PC-3 (cell line): ENCODE results near the gene TFB1M. TPM values are rescaled to one million over a fixed set of nuclear protein-coding genes. Genes with fewer than 3 reads are reported as not detected.
"Not testable (repeated sequence)": the region's sequence is repeated elsewhere in the genome, so short reads cannot be mapped to it uniquely, and the experiment has no call there.

Source experiments
- ATAC-seq: fragments of 200-7000 bp; cut with Tn5 transposase; 2 replicates; pipeline ENCODE4 v1.9.1; 2020; ENCODE audit warnings: mild to moderate bottlenecking, moderate library complexity
- BruUV-seq: library from RNA; stranded (reverse); fragments of 400-500 nt; replicated peaks from 2 replicates; lab custom pipeline; 2021; lab: Mats Ljungman, UMichigan
- CTCF ChIA-PET: fragments of 300-600 bp; sonication (Branson Sonifier 250); formaldehyde crosslinking; loops from one replicate; lab custom pipeline; 2022; ENCODE audit warnings: antibody characterized with exemption; lab: Charles Lee
- POLR2A ChIA-PET: fragments of 300-600 bp; sonication (Branson Sonifier 250); formaldehyde crosslinking; loops from one replicate; lab custom pipeline; 2022; ENCODE audit warnings: antibody characterized with exemption; ENCODE audit not compliant: unreplicated experiment; lab: Charles Lee
- DNase-seq: peaks from one replicate; pipeline ENCODE4 v3.0.0-alpha.2; 2015
- H2AFZ ChIP-seq: fragments of 300-600 bp; sonication (generic); 2 replicates; pipeline ENCODE4 v1.6.0; 2016; ENCODE audit warnings: antibody characterized with exemption, low read length
- H3F3A ChIP-seq: fragments of 300-600 bp; sonication (generic); one replicate; pipeline ENCODE4 v1.6.0; 2017; ENCODE audit warnings: antibody characterized with exemption, low read length, control low read depth, mild to moderate bottlenecking; ENCODE audit not compliant: unreplicated experiment
- H3K27ac ChIP-seq: fragments of 300-600 bp; sonication (generic); 2 replicates; pipeline ENCODE4 v1.5.1; 2016; ENCODE audit warnings: mild to moderate bottlenecking, low read length
- H3K27me3 ChIP-seq: fragments of 300-600 bp; sonication (generic); 2 replicates; pipeline ENCODE4 v1.6.1; 2016; ENCODE audit warnings: low read length, mixed read lengths
- H3K36me3 ChIP-seq: fragments of 300-600 bp; sonication (generic); 2 replicates; pipeline ENCODE4 v1.6.1; 2016; ENCODE audit warnings: low read depth, mixed run types, low read length, mixed read lengths
- H3K4me1 ChIP-seq: fragments of 300-600 bp; sonication (generic); 2 replicates; pipeline ENCODE4 v1.5.1; 2016; ENCODE audit warnings: low read length; ENCODE audit not compliant: insufficient read depth
- H3K4me2 ChIP-seq: fragments of 300-600 bp; sonication (generic); 2 replicates; pipeline ENCODE4 v1.6.0; 2016; ENCODE audit warnings: low read length
- H3K4me3 ChIP-seq: fragments of 300-600 bp; sonication (generic); 2 replicates; pipeline ENCODE4 v1.5.1; 2016; ENCODE audit warnings: mild to moderate bottlenecking, low read length, mixed read lengths
- H3K79me2 ChIP-seq: fragments of 300-600 bp; sonication (generic); 2 replicates; pipeline ENCODE4 v1.6.1; 2017; ENCODE audit warnings: low read length, mixed read lengths
- H3K9ac ChIP-seq: fragments of 300-600 bp; sonication (generic); 2 replicates; pipeline ENCODE4 v1.6.0; 2016; ENCODE audit warnings: mild to moderate bottlenecking, low read length
- H3K9me2 ChIP-seq: fragments of 300-600 bp; sonication (generic); replicated peaks from 2 replicates; pipeline ENCODE4 v1.6.1; 2016; ENCODE audit warnings: mixed run types, low read length, mixed read lengths
- H3K9me3 ChIP-seq: fragments of 300-600 bp; sonication (generic); 2 replicates; pipeline ENCODE4 v1.6.1; 2016; ENCODE audit warnings: low read length, mixed read lengths
- H4K20me1 ChIP-seq: fragments of 300-600 bp; sonication (generic); 2 replicates; pipeline ENCODE4 v1.6.1; 2016; ENCODE audit warnings: low read length, mixed read lengths
- EZH2 ChIP-seq: fragments of 300-600 bp; sonication (generic); IDR thresholded peaks from one replicate; pipeline ENCODE4 v1.6.1; 2017; ENCODE audit warnings: antibody characterized with exemption, mild to moderate bottlenecking, low read length; ENCODE audit not compliant: unreplicated experiment
- EZH2phosphoT487 ChIP-seq: fragments of 300-600 bp; sonication (generic); IDR thresholded peaks from 2 replicates; pipeline ENCODE4 v1.6.1; 2018; ENCODE audit warnings: mild to moderate bottlenecking, antibody characterized with exemption, low read length, borderline replicate concordance
- intact Hi-C: fragments of 100-400 bp; cut with micrococcal nuclease; formaldehyde crosslinking; loops from 2 replicates; pipeline ENCODE4 v1.9.0; 2023
- total RNA-seq: library from RNA; depleted of rRNA; stranded (reverse); fragments of >200 nt; gene quantifications from 2 replicates; pipeline ENCODE4 v1.2.3, GENCODE V29; 2014
- TF ChIP-seq, protein P1 (sequence below): fragments of 300-600 bp; sonication (generic); conservative IDR thresholded peaks from 2 replicates; pipeline ENCODE4 v1.5.1; 2017; ENCODE audit warnings: antibody characterized with exemption, low read depth, mild to moderate bottlenecking, low read length

TFB1M gene
- total RNA-seq, 1 experiment from 2014 or later, result 23.1 TPM

DNA sequence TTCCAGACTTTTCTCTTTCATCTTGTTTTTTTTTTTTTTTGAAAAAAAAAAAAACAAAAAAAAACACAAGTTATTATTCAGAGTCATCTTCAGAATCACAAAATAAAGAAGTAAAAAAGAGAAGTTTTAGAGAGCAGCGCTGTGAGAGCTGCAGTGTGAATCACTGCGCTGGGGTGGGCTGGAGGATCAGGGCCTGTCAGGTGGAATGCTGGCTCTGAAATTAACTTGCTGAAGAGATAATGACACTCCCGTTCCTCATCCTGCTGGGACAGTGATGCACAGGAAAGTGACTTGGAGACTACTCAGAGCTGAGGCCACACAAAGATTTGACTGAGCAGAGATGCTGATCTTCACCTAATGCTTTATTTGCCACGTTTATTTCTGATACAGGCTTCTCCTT is 93.2 kb downstream of the TFB1M start:
- DNase-seq, result no peak
- H3K27ac ChIP-seq, result no peak overlapping the region

DNA sequence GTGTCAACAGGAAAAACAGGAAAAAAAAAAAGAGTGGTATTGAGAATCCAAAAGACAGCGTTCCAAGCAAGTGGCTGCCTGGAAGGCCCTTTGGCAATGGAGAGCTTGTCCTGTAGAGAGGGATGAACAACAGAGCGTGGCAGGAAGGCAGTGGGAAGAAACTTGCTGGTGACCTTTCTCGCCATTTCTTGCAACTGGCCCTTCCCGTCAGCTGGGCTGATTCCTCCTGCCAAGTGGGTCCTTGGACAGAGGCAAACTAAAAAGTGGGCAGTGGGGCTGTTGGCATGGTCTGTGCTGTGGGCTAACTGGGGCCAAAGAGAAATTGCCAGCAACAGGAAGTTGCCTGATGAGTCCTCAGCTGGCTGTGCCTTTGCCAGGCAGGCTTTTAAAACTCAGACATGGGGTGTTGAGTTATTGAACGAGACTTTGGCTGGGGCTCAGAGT is 94.4 kb downstream of the TFB1M start:
- TF ChIP-seq EZH2phosphoT487, result no peak
- TF ChIP-seq, protein P1, sequence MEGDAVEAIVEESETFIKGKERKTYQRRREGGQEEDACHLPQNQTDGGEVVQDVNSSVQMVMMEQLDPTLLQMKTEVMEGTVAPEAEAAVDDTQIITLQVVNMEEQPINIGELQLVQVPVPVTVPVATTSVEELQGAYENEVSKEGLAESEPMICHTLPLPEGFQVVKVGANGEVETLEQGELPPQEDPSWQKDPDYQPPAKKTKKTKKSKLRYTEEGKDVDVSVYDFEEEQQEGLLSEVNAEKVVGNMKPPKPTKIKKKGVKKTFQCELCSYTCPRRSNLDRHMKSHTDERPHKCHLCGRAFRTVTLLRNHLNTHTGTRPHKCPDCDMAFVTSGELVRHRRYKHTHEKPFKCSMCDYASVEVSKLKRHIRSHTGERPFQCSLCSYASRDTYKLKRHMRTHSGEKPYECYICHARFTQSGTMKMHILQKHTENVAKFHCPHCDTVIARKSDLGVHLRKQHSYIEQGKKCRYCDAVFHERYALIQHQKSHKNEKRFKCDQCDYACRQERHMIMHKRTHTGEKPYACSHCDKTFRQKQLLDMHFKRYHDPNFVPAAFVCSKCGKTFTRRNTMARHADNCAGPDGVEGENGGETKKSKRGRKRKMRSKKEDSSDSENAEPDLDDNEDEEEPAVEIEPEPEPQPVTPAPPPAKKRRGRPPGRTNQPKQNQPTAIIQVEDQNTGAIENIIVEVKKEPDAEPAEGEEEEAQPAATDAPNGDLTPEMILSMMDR, result no peak
- H4K20me1 ChIP-seq, result no peaks in the 10 kb centered on the region
- DNase-seq, result no peak
- H3K9me2 ChIP-seq, result no peaks in the 10 kb centered on the region
- no peak for ATAC-seq
- ChIA-PET CTCF (no interaction called here), POLR2A (no interaction called here)
- no peak overlapping the region for H3K9ac ChIP-seq
- no peak overlapping the region for H3K27ac ChIP-seq
- no peaks in the 10 kb centered on the region for H3K79me2 ChIP-seq
- H3F3A ChIP-seq, result no peaks in the 10 kb centered on the region
- intact Hi-C loops, result no loop called here
- H3K4me2 ChIP-seq, result no peak overlapping the region
- no peak overlapping the region for H2AFZ ChIP-seq
- no peaks in the 10 kb centered on the region for H3K36me3 ChIP-seq
- no TSS peak for BruUV-seq
- no peaks in the 10 kb centered on the region for H3K9me3 ChIP-seq
- no peak overlapping the region for H3K4me3 ChIP-seq
- peaks cover 14% of the 10 kb centered on the region for H3K4me1 ChIP-seq
- H3K27me3 ChIP-seq, result no peaks in the 10 kb centered on the region

More for the DNA sequence above, 93.2 kb downstream of the TFB1M start:
- POLR2A ChIA-PET, result no interaction called here
- peaks cover 15% of the 10 kb centered on the region for H3K4me1 ChIP-seq
- H3F3A ChIP-seq, result no peaks in the 10 kb centered on the region
- no peak overlapping the region for H3K4me2 ChIP-seq
- no peak for ATAC-seq
- H3K27me3 ChIP-seq, result no peaks in the 10 kb centered on the region
- H3K4me3 ChIP-seq, result no peak overlapping the region
- H3K9ac ChIP-seq, result no peak overlapping the region
- H4K20me1 ChIP-seq, result no peaks in the 10 kb centered on the region
- intact Hi-C loops, result no loop called here
- no peaks in the 10 kb centered on the region for H3K36me3 ChIP-seq
- H3K9me2 ChIP-seq, result no peaks in the 10 kb centered on the region
- no TSS peak for BruUV-seq
- H2AFZ ChIP-seq, result no peak overlapping the region
- TF ChIP-seq EZH2phosphoT487 (no peak), EZH2 (no peak)
- TF ChIP-seq, protein P1, result no peak
- H3K9me3 ChIP-seq, result no peaks in the 10 kb centered on the region
- CTCF ChIA-PET, result no interaction called here
- no peaks in the 10 kb centered on the region for H3K79me2 ChIP-seq

DNA sequence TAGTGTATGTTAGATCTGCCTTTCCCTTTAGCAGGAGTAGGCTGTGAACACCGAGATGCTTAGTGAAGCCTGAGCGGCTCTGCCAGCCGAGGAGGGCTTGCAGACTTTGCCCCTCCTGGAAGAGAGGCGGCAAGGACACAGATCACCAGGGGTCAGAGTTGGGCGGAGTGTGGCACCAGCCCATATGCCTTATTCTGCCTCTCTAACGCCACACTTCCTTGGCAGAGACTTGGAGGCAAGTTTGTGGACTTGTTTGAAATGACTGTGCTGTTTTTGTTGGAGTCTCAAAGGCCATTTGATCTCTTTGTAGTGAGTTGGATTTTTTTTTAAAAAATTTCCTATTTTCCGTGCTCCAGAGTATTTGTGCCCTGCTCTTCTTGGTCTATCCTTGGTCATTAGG is 95.0 kb downstream of the TFB1M start:
- Histone ChIP-seq H3K4me2 (no peak overlapping the region), H3K36me3 (no peaks in the 10 kb centered on the region), H4K20me1 (no peaks in the 10 kb centered on the region), H3K27me3 (no peaks in the 10 kb centered on the region), H3K4me1 (peaks cover 8% of the 10 kb centered on the region), H3K4me3 (no peak overlapping the region), H2AFZ (no peak overlapping the region), H3F3A (no peaks in the 10 kb centered on the region), H3K9me3 (no peaks in the 10 kb centered on the region), H3K9me2 (no peaks in the 10 kb centered on the region), H3K27ac (no peak overlapping the region), H3K9ac (no peak overlapping the region), H3K79me2 (no peaks in the 10 kb centered on the region)
- no peak for DNase-seq
- no peak for ATAC-seq
- intact Hi-C loops, result no loop called here
- CTCF ChIA-PET, result no interaction called here
- BruUV-seq, result no TSS peak
- no peak for TF ChIP-seq EZH2
- no peak for TF ChIP-seq EZH2phosphoT487
- TF ChIP-seq, protein P1, result no peak
- POLR2A ChIA-PET, result no interaction called here

DNA sequence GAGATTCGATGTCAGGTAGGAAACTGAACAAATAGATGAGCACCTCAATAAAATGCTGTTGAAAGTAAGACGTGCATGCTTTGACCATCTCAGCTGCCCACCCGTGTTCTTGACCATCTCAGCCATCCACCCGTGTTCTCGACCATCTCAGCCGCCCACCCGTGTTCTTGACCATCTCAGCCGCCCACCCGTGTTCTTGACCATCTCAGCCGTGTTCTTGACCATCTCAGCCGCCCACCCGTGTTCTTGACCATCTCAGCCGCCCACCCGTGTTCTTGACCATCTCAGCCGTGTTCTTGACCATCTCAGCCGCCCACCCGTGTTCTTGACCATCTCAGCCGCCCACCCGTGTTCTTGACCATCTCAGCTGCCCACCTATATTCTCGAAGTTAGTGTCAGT is 95.6 kb downstream of the TFB1M start:
- ATAC-seq, H3K9me3 ChIP-seq, CTCF ChIA-PET, H3K4me3 ChIP-seq, H3K4me2 ChIP-seq, H2AFZ ChIP-seq, H4K20me1 ChIP-seq, H3K27ac ChIP-seq, H3K9ac ChIP-seq, H3K4me1 ChIP-seq, H3K36me3 ChIP-seq, DNase-seq, H3K79me2 ChIP-seq, BruUV-seq, H3K27me3 ChIP-seq, H3F3A ChIP-seq, POLR2A ChIA-PET, H3K9me2 ChIP-seq, intact Hi-C loops: not testable (repeated sequence)
